ENCODE data around the gene IL17REL. TPM values are rescaled to one million over a fixed set of nuclear protein-coding genes. Genes with fewer than 3 reads are reported as not detected.

Gene IL17REL
- total and polyA plus RNA-seq, 2 of the 13 experiments (the other 11 are each of a cell fraction or from before 2014, with no cell fraction given) = not detected

DNA sequence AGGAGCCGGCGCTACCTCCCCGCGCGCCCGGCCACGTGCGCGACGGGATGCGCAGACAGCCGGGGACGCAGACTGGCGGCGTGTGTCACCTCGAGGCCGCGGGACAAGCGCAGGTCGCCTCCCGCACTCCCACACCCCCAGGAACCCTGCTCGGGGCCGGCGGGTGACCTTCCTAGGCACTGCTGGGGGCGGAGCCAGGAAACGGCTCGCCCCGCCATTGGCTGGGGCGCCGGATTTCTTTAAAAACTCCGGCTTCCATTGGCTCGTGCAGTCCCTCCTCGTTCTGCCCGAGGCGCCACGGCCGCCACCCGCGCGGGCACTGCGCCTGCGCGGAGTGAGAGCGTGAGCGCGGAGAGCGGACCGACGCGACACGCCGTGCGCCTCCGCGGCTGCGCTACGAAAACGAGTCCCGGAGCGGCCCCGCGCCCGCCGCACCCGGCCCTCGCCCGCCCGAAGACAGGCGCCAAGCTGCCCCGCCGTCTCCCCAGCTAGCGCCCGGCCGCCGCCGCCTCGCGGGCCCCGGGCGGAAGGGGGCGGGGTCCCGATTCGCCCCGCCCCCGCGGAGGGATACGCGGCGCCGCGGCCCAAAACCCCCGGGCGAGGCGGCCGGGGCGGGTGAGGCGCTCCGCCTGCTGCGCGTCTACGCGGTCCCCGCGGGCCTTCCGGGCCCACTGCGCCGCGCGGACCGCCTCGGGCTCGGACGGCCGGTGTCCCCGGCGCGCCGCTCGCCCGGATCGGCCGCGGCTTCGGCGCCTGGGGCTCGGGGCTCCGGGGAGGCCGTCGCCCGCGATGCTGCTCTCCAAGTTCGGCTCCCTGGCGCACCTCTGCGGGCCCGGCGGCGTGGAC lies 52.2 kb downstream of the IL17REL start, which contains the start of gene PIM3 (continued):
- no peak for TF ChIP-seq FIP1L1 (IDR thresholded peaks at IDR 0.05; ENCODE audit: borderline replicate concordance, insufficient read depth, low read depth, low read length)
- TF ChIP-seq FOXK1 (CRISPR knock-in tag; IDR thresholded peaks at IDR 0.05; ENCODE audit: borderline replicate concordance, low read depth) = peak; percentile 54; the same call in 1 of the 2 replicates
- no peak for TF ChIP-seq KDM2A (CRISPR knock-in tag; IDR thresholded peaks at IDR 0.05; ENCODE audit: borderline replicate concordance, low read depth)
- TF ChIP-seq ZNF501 (CRISPR knock-in tag; IDR thresholded peaks at IDR 0.05) = peak; percentile 34; the same call in 1 of the 2 replicates
- TF ChIP-seq, protein P1, sequence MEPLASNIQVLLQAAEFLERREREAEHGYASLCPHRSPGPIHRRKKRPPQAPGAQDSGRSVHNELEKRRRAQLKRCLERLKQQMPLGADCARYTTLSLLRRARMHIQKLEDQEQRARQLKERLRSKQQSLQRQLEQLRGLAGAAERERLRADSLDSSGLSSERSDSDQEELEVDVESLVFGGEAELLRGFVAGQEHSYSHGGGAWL (CRISPR knock-in tag; IDR thresholded peaks at IDR 0.05) = peak; percentile 93
- TF ChIP-seq ZNF530 (CRISPR knock-in tag; IDR thresholded peaks at IDR 0.05; ENCODE audit: low read depth) = no peak
- TF ChIP-seq, protein P2, sequence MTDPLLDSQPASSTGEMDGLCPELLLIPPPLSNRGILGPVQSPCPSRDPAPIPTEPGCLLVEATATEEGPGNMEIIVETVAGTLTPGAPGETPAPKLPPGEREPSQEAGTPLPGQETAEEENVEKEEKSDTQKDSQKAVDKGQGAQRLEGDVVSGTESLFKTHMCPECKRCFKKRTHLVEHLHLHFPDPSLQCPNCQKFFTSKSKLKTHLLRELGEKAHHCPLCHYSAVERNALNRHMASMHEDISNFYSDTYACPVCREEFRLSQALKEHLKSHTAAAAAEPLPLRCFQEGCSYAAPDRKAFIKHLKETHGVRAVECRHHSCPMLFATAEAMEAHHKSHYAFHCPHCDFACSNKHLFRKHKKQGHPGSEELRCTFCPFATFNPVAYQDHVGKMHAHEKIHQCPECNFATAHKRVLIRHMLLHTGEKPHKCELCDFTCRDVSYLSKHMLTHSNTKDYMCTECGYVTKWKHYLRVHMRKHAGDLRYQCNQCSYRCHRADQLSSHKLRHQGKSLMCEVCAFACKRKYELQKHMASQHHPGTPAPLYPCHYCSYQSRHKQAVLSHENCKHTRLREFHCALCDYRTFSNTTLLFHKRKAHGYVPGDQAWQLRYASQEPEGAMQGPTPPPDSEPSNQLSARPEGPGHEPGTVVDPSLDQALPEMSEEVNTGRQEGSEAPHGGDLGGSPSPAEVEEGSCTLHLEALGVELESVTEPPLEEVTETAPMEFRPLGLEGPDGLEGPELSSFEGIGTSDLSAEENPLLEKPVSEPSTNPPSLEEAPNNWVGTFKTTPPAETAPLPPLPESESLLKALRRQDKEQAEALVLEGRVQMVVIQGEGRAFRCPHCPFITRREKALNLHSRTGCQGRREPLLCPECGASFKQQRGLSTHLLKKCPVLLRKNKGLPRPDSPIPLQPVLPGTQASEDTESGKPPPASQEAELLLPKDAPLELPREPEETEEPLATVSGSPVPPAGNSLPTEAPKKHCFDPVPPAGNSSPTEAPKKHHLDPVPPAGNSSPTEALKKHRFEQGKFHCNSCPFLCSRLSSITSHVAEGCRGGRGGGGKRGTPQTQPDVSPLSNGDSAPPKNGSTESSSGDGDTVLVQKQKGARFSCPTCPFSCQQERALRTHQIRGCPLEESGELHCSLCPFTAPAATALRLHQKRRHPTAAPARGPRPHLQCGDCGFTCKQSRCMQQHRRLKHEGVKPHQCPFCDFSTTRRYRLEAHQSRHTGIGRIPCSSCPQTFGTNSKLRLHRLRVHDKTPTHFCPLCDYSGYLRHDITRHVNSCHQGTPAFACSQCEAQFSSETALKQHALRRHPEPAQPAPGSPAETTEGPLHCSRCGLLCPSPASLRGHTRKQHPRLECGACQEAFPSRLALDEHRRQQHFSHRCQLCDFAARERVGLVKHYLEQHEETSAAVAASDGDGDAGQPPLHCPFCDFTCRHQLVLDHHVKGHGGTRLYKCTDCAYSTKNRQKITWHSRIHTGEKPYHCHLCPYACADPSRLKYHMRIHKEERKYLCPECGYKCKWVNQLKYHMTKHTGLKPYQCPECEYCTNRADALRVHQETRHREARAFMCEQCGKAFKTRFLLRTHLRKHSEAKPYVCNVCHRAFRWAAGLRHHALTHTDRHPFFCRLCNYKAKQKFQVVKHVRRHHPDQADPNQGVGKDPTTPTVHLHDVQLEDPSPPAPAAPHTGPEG (CRISPR knock-in tag; IDR thresholded peaks at IDR 0.05) = peak; percentile 77
- no peak for TF ChIP-seq DPF2 (CRISPR knock-in tag; IDR thresholded peaks at IDR 0.05; ENCODE audit: borderline replicate concordance, low read depth)
- TF ChIP-seq ZNF577 (CRISPR knock-in tag; IDR thresholded peaks at IDR 0.05; ENCODE audit: borderline replicate concordance, low read depth) = no peak
- TF ChIP-seq, protein P3, sequence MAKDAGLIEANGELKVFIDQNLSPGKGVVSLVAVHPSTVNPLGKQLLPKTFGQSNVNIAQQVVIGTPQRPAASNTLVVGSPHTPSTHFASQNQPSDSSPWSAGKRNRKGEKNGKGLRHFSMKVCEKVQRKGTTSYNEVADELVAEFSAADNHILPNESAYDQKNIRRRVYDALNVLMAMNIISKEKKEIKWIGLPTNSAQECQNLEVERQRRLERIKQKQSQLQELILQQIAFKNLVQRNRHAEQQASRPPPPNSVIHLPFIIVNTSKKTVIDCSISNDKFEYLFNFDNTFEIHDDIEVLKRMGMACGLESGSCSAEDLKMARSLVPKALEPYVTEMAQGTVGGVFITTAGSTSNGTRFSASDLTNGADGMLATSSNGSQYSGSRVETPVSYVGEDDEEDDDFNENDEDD (CRISPR knock-in tag; IDR thresholded peaks at IDR 0.05; ENCODE audit: borderline replicate concordance) = peak; percentile 86
- peak; percentile 80; the same call in 1 of the 2 replicates for TF ChIP-seq ZNF878 (CRISPR knock-in tag; IDR thresholded peaks at IDR 0.05)
- no peak for TF ChIP-seq ATRX (CRISPR knock-in tag; IDR thresholded peaks at IDR 0.05; ENCODE audit: borderline replicate concordance)
- TF ChIP-seq, protein P4, sequence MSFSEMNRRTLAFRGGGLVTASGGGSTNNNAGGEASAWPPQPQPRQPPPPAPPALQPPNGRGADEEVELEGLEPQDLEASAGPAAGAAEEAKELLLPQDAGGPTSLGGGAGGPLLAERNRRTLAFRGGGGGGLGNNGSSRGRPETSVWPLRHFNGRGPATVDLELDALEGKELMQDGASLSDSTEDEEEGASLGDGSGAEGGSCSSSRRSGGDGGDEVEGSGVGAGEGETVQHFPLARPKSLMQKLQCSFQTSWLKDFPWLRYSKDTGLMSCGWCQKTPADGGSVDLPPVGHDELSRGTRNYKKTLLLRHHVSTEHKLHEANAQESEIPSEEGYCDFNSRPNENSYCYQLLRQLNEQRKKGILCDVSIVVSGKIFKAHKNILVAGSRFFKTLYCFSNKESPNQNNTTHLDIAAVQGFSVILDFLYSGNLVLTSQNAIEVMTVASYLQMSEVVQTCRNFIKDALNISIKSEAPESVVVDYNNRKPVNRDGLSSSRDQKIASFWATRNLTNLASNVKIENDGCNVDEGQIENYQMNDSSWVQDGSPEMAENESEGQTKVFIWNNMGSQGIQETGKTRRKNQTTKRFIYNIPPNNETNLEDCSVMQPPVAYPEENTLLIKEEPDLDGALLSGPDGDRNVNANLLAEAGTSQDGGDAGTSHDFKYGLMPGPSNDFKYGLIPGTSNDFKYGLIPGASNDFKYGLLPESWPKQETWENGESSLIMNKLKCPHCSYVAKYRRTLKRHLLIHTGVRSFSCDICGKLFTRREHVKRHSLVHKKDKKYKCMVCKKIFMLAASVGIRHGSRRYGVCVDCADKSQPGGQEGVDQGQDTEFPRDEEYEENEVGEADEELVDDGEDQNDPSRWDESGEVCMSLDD (CRISPR knock-in tag; IDR thresholded peaks at IDR 0.05; ENCODE audit: borderline replicate concordance) = peak; percentile 71; the same call in 1 of the 2 replicates

Data from HepG2 (cell line).